CD8-positive, alpha-beta memory T cell (primary cell): ENCODE measurements around the gene CEP135. TPM values are rescaled to one million over a fixed set of nuclear protein-coding genes. Genes with fewer than 3 reads are reported as not detected.

Experiments
- CTCF ChIA-PET: fragments of 350-600 bp; sonication (Branson Sonifier 250); formaldehyde crosslinking; loops from one replicate; lab custom pipeline; 2021; ENCODE audit warnings: antibody characterized with exemption; lab: Charles Lee
- POLR2A ChIA-PET: fragments of 350-600 bp; sonication (Branson Sonifier 250); formaldehyde crosslinking; loops from one replicate; lab custom pipeline; 2021; ENCODE audit warnings: antibody characterized with exemption; lab: Charles Lee
- DNase-seq, 5 donors: peaks; one replicate each; pipeline versions ENCODE4 v3.0.0 to v3.0.0-alpha.2; 2020 to 2022; ENCODE audit warnings: mixed read lengths in 1 of 5
- H3K27ac ChIP-seq: one replicate; pipeline ENCODE4 v1.7.0; 2013; ENCODE audit warnings: low read depth, mild to moderate bottlenecking, low read length, moderate library complexity
- H3K27me3 ChIP-seq: 2 replicates; pipeline ENCODE4 v1.7.0; 2013; ENCODE audit warnings: low read length, mild to moderate bottlenecking; ENCODE audit not compliant: insufficient read depth, poor library complexity, severe bottlenecking
- H3K36me3 ChIP-seq: 2 replicates; pipeline ENCODE4 v1.7.0; 2013; ENCODE audit warnings: mild to moderate bottlenecking, low read length, moderate library complexity; ENCODE audit not compliant: insufficient read depth
- H3K4me1 ChIP-seq: 2 replicates; pipeline ENCODE4 v1.7.0; 2013; ENCODE audit warnings: mild to moderate bottlenecking, low read length, moderate library complexity; ENCODE audit not compliant: insufficient read depth
- H3K4me3 ChIP-seq: 2 replicates; pipeline ENCODE4 v1.7.0; 2013; ENCODE audit warnings: mild to moderate bottlenecking, low read length
- H3K9me3 ChIP-seq: 2 replicates; pipeline ENCODE4 v1.7.0; 2013; ENCODE audit warnings: mild to moderate bottlenecking, low read length
- H3K27ac Mint-ChIP-seq, 8 donors: one replicate each; pipeline ENCODE4 v1.8.0; 2020 to 2021; ENCODE audit warnings: mixed read lengths in 8 of 8, mild to moderate bottlenecking in 6 of 8, inconsistent platforms in 3 of 8, moderate library complexity in 3 of 8
- H3K27me3 Mint-ChIP-seq, 2 donors: one replicate each; pipeline ENCODE4 v1.8.0; 2020 to 2021; ENCODE audit warnings: mixed read lengths in 2 of 2, mild to moderate bottlenecking in 1 of 2, moderate library complexity in 1 of 2
- H3K36me3 Mint-ChIP-seq, 3 donors: one replicate each; pipeline ENCODE4 v1.8.0; 2020 to 2021; ENCODE audit warnings: mixed read lengths in 3 of 3, inconsistent platforms in 1 of 3, mild to moderate bottlenecking in 1 of 3
- H3K4me1 Mint-ChIP-seq, 3 donors: one replicate each; pipeline ENCODE4 v1.8.0; 2020 to 2021; ENCODE audit warnings: mixed read lengths in 3 of 3, inconsistent platforms in 1 of 3, mild to moderate bottlenecking in 1 of 3
- H3K4me3 Mint-ChIP-seq, 7 donors: one replicate each; pipeline ENCODE4 v1.8.0; 2020 to 2021; ENCODE audit warnings: mixed read lengths in 7 of 7, mild to moderate bottlenecking in 6 of 7, moderate library complexity in 4 of 7, inconsistent platforms in 2 of 7
- H3K9me3 Mint-ChIP-seq, 5 donors: one replicate each; pipeline ENCODE4 v1.8.0; 2020 to 2022; ENCODE audit warnings: mixed read lengths in 5 of 5, mild to moderate bottlenecking in 3 of 5, moderate library complexity in 2 of 5, inconsistent platforms in 1 of 5
- polyA plus RNA-seq: library from polyadenylated mRNA; unstranded; fragments of 300-500 nt; fragmentation: Illumina TruSeq; gene quantifications from one replicate; pipeline ENCODE4 v1.2.3, GENCODE V29; 2021
- total RNA-seq, 2 experiments: library from RNA; stranded (reverse); gene quantifications; one replicate each; pipeline ENCODE4 v1.2.3, GENCODE V29; 2021

The CEP135 gene
- total and polyA plus RNA-seq, 3 experiments from 2014 or later = 8.3 to 16.1 (median 15.8) TPM

DNA sequence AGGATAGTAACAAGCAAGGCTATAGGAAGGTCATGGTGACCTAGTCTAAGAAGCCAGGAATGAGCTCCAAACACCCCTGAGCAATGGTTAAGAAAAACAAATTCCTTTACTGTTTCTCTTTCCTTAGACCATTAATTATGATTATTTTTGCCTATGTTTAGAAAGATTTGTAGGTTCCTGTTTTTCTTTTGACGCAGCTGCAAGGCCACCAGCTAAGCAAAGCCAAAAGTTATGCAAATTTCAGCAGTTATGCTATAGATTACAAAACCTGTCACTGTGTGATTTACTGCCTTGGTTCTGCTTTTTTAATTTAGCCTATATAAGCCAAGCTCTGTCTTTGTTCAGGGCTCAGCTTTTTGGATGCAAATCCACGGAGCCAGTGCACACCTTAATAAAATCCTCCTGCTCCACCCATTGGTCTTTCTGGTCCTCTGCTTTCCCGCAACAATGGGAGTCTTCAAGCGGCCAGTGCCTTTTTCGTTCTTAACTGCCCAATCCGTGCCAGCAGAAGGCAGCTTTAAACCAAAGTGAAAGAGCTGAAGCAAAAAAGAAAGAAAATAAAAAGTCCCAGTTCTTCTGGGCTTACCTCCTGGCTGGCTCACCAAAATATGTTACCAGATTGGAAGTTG, 1.4 kb upstream of the CEP135 start:
- no peak for DNase-seq

DNA sequence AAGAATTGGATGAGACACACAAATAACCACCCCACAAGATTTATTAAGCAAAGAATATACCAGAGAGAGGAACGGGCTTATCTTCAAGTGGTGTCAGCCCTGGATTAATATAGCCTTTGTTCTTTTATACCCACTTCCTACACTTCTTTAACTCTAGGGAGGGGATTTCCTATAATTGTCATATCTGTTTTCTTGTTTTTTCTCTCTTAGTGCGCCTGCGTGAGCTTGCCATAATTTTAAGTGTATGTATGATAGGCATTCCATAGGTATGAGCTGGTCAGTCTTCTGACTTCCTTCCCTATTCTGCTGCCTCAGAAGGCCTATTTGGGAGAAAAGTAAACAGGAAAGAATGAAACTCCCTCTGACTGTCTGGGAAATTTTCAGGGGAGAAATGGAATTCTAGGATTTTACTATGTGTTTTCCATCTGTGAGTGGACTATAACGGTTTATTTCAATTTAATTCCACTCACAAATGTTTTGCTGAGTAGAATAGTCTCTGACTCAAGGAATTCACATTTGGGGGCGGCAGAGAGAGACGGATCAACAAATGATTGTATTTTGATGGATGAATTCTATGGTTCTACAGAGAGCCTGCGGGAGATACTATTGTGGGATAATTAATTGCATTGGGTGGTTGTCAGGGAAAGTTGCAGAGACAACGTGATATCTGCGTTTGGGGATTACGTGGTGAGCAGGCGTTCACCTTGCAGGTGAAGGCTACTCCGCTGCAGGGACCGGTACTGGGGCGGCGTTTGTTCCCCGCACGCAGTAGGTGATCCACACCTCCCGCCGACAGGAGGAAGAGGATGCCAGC, 626 bp upstream of the CEP135 start:
- Histone ChIP-seq H3K36me3 (no peaks in the 10 kb centered on the region), H3K27me3 (no peaks in the 10 kb centered on the region), H3K27ac (peak overlapping the region; percentile 82), H3K4me3 (peak overlapping the region; percentile 87), H3K9me3 (no peaks in the 10 kb centered on the region), H3K4me1 (peaks cover 29% of the 10 kb centered on the region)
- CTCF ChIA-PET = interaction anchor here (0.6 to 2.9 kb wide), 41 partner anchors 10 to 1030 kb away, joined by 3 to 30 read pairs (median 4); partner anchors contain the start of genes AASDH, EXOC1, NOA1 and PAICS
- peaks cover 4 to 16% (median 5%) of the 10 kb centered on the region in 3 donors for H3K36me3 Mint-ChIP-seq
- H3K4me3 Mint-ChIP-seq = peak overlapping the region; percentile 85 to 97 (median 94)
- peaks cover 36 to 53% (median 52%) of the 10 kb centered on the region in 3 donors for H3K4me1 Mint-ChIP-seq
- no peaks in the 10 kb centered on the region for H3K27me3 Mint-ChIP-seq
- H3K27ac Mint-ChIP-seq = peak overlapping the region; percentile 71 to 93 (median 90)
- no peaks in the 10 kb centered on the region for H3K9me3 Mint-ChIP-seq
- DNase-seq = peak; percentile 7 to 71 (median 52)
- POLR2A ChIA-PET = interaction anchor here (0.5 to 1.4 kb wide), 8 partner anchors 10 to 553 kb away, joined by 3 to 13 read pairs (median 6); partner anchors contain the start of genes AASDH, PAICS, PPAT and TMEM165

More for the DNA sequence above, 1.4 kb upstream of the CEP135 start:
- Histone ChIP-seq H3K4me3 (peak overlapping the region; percentile 87), H3K9me3 (no peaks in the 10 kb centered on the region), H3K36me3 (no peaks in the 10 kb centered on the region), H3K27me3 (no peaks in the 10 kb centered on the region), H3K27ac (peak overlapping the region; percentile 82), H3K4me1 (peaks cover 29% of the 10 kb centered on the region)
- H3K4me1 Mint-ChIP-seq = peaks cover 36 to 50% (median 49%) of the 10 kb centered on the region in 3 donors
- H3K36me3 Mint-ChIP-seq = peaks cover 4 to 10% (median 4%) of the 10 kb centered on the region in 3 donors
- peak overlapping the region; percentile 85 to 97 (median 94) for H3K4me3 Mint-ChIP-seq
- H3K9me3 Mint-ChIP-seq = no peaks in the 10 kb centered on the region
- H3K27ac Mint-ChIP-seq = peak overlapping the region; percentile 71 to 93 (median 90)
- no peaks in the 10 kb centered on the region for H3K27me3 Mint-ChIP-seq
- ChIA-PET POLR2A (no interaction called here), CTCF (interaction anchor here (0.6 to 2.9 kb wide), 16 partner anchors 9 to 1031 kb away, joined by 3 to 30 read pairs (median 6); partner anchors contain the start of genes EXOC1, NOA1, PAICS and POLR2B)

DNA sequence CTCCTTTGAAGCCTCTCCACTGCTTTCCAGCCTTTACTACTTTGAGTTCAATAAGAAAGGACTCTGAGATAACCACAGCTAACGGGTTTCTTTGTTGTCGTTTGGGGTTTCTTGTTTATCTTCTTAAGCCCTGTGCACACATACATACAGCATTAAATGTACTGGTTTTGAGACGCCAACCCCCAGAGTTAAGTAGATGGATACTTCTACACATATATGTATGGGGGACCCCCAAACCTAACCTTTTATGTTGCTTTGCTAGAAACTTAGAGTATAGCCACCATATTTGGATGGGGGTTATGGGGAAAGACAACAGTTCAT, 697 bp downstream of the CEP135 start:
- Mint-ChIP-seq H3K4me3 (peak overlapping the region; percentile 86 to 97 (median 94)), H3K4me1 (peaks cover 36 to 53% (median 52%) of the 10 kb centered on the region in 3 donors), H3K36me3 (peaks cover 4 to 24% (median 5%) of the 10 kb centered on the region in 3 donors), H3K9me3 (no peaks in the 10 kb centered on the region), H3K27me3 (no peaks in the 10 kb centered on the region), H3K27ac (peak overlapping the region; percentile 64 to 98 (median 94))
- Histone ChIP-seq H3K4me3 (peak overlapping the region; percentile 87), H3K27me3 (no peaks in the 10 kb centered on the region), H3K4me1 (peaks cover 29% of the 10 kb centered on the region), H3K9me3 (no peaks in the 10 kb centered on the region), H3K27ac (peak overlapping the region; percentile 82), H3K36me3 (no peaks in the 10 kb centered on the region)
- ChIA-PET POLR2A (interaction anchor here (0.7 to 1.4 kb wide), 6 partner anchors 9 to 519 kb away, joined by 3 to 13 read pairs (median 6); partner anchors contain the start of genes AASDH, PAICS and PPAT), CTCF (interaction anchor here (0.8 to 2.9 kb wide), 25 partner anchors 9 to 1029 kb away, joined by 3 to 30 read pairs (median 6); partner anchors contain the start of genes AASDH, NOA1, PAICS and POLR2B)
- DNase-seq = no peak

DNA sequence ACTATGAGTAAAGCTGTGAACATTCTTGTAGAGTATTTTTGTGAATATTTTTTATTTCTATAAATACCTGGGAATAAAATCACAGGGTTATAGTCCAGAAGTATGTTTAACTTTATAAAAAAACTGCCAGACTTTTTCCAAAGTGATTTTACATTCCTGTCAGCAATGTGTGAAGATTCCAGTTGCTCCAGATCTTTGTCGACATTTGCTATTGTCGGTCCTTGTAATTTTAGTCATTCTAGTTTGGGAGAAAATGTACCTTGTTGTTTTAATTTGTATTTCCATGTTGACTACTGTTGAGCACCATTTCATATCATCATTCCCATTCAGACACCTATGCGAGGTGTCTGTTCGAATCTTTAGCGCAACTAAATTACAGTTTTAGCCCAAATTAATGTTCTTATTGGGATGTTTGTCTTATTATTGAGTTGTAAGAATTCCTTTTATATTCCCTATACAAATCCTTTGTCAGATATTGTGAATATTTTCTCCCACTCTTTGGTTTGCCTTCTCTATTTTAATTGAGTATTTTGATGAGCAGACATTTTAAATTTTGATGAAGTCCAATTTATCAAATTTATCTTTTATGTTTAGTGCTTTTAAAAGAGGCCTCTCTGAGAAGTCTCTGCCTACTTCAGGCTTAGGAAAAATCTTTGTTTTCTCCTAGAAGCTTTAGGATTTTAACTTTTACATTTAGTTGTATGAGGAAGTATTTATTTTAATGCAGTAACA, 2.6 kb downstream of the CEP135 start:
- Histone ChIP-seq H3K4me1 (peaks cover 29% of the 10 kb centered on the region), H3K9me3 (no peaks in the 10 kb centered on the region), H3K27me3 (no peaks in the 10 kb centered on the region), H3K36me3 (no peaks in the 10 kb centered on the region), H3K27ac (no peak overlapping the region), H3K4me3 (no peak overlapping the region)
- H3K36me3 Mint-ChIP-seq = peaks cover 7 to 39% (median 16%) of the 10 kb centered on the region in 3 donors
- peaks cover 35 to 50% (median 48%) of the 10 kb centered on the region in 3 donors for H3K4me1 Mint-ChIP-seq
- ChIA-PET CTCF (no interaction called here), POLR2A (no interaction called here)
- peak overlapping the region in 2 of 7 donors; percentile 39 to 79 for H3K4me3 Mint-ChIP-seq
- no peaks in the 10 kb centered on the region for H3K9me3 Mint-ChIP-seq
- peak overlapping the region in 2 of 8 donors; percentile 8 to 10 for H3K27ac Mint-ChIP-seq
- no peak for DNase-seq
- H3K27me3 Mint-ChIP-seq = no peaks in the 10 kb centered on the region

DNA sequence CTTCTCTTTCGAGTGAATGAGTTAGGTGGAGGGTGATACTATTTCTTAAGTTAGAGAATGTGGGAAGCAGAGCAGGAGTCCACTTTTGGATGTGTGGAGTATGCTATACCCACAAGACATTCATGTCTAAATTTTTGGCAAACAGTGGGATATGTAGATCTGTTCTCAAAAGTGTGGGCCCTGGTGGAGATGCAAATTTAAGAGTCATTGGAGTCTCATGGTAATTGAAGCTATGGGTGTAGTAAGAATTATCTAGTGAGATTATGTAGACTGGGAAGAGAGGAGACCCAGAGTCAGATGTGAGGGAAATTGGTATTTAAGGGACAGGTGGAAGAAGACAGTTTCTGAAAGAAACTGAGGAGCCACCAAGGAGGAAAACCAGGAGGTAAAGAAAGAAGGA, 7.0 kb downstream of the CEP135 start:
- Histone ChIP-seq H3K36me3 (peaks cover 7% of the 10 kb centered on the region), H3K9me3 (no peaks in the 10 kb centered on the region), H3K27ac (no peak overlapping the region), H3K27me3 (no peaks in the 10 kb centered on the region), H3K4me1 (no peaks in the 10 kb centered on the region), H3K4me3 (no peak overlapping the region)
- Mint-ChIP-seq H3K27me3 (no peaks in the 10 kb centered on the region), H3K27ac (peak overlapping the region in 2 of 8 donors; percentile 21 to 47), H3K4me1 (peaks cover 4 to 15% (median 14%) of the 10 kb centered on the region in 3 donors), H3K4me3 (no peak overlapping the region), H3K9me3 (no peaks in the 10 kb centered on the region), H3K36me3 (peaks cover 14 to 70% (median 24%) of the 10 kb centered on the region in 3 donors)
- POLR2A ChIA-PET = no interaction called here
- CTCF ChIA-PET = interaction anchor here (5.1 kb wide), 1 partner anchor 7 kb away, joined by 27 read pairs; the partner anchor contains the start of gene CEP135
- no peak for DNase-seq

DNA sequence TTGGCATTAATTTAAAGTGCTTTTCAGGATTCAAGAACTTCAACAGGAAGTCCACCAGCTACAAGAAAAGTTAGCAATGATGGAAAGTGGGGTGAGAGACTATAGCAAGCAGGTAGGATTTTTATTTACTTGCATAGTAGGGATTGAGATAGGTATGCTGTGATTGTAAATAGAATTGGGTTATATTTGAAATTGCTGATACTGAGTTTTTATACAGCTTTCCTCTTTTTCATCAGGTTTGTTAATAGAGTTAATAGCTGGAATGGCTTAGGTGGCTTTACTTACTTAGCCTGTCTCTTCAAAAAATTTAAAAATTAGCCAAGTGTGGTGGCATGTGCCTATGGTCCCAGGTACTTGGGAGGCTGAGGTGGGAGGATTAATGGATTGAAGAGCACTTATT, 10.9 kb downstream of the CEP135 start:
- H3K9me3 ChIP-seq = no peaks in the 10 kb centered on the region
- no peak overlapping the region for H3K4me3 Mint-ChIP-seq
- H3K4me3 ChIP-seq = no peak overlapping the region
- ChIA-PET CTCF (interaction anchor here (5.1 kb wide), 1 partner anchor 11 kb away, joined by 27 read pairs; the partner anchor contains the start of gene CEP135), POLR2A (no interaction called here)
- H3K4me1 Mint-ChIP-seq = peaks cover 0 to 3% (median 0%) of the 10 kb centered on the region in 3 donors
- no peaks in the 10 kb centered on the region for H3K9me3 Mint-ChIP-seq
- no peaks in the 10 kb centered on the region for H3K4me1 ChIP-seq
- H3K27ac Mint-ChIP-seq = peak overlapping the region in 1 of 8 donors; percentile 58
- DNase-seq = no peak
- H3K27me3 Mint-ChIP-seq = no peaks in the 10 kb centered on the region
- H3K36me3 Mint-ChIP-seq = peaks cover 12 to 80% (median 32%) of the 10 kb centered on the region in 3 donors
- no peak overlapping the region for H3K27ac ChIP-seq
- peaks cover 7% of the 10 kb centered on the region for H3K36me3 ChIP-seq
- H3K27me3 ChIP-seq = no peaks in the 10 kb centered on the region

DNA sequence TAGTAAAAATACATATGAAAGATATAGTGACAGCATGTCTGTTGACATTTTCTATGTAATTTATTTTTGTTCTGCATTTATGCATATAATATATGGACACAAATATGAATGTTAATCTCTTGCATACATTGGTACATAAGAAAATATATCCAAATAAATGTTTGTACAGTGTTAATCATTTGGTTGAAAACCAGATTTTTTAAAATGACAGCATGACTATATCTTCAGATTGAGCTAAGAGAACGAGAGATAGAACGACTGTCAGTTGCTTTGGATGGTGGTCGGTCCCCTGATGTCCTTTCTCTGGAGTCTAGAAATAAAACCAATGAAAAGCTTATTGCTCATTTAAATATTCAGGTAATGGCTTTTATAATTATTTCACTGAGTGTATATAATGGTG, 15.3 kb downstream of the CEP135 start:
- CTCF ChIA-PET = interaction anchor here (1.9 kb wide), 1 partner anchor 15 kb away, joined by 7 read pairs; the partner anchor contains the start of gene CEP135
- Histone ChIP-seq H3K27me3 (no peaks in the 10 kb centered on the region), H3K4me1 (no peaks in the 10 kb centered on the region), H3K9me3 (no peaks in the 10 kb centered on the region), H3K27ac (no peak overlapping the region), H3K4me3 (no peak overlapping the region), H3K36me3 (peaks cover 5% of the 10 kb centered on the region)
- DNase-seq = no peak
- Mint-ChIP-seq H3K4me3 (no peak overlapping the region), H3K4me1 (peaks cover 0 to 4% (median 3%) of the 10 kb centered on the region in 3 donors), H3K36me3 (peaks cover 17 to 69% (median 34%) of the 10 kb centered on the region in 3 donors), H3K27ac (no peak overlapping the region), H3K27me3 (no peaks in the 10 kb centered on the region), H3K9me3 (no peaks in the 10 kb centered on the region)
- POLR2A ChIA-PET = no interaction called here
